ENCODE measurements around the gene PRPF8.

PRPF8 gene

GRCh38 chr17:1715803-1716075 is 31.1 kb upstream of the PRPF8 start:
- Histone ChIP-seq H3K9ac (ENCODE audit: low read length) (peak overlapping the region; percentile 93), H3K4me1 (ENCODE audit: control insufficient read depth, insufficient read depth, low read depth, low read length) (peaks cover 32% of the 10 kb centered on the region), H2AFZ (ENCODE audit: low read depth, low read length) (peak overlapping the region; percentile 18), H4K91ac (ENCODE audit: low read length) (no peak overlapping the region), H3K79me1 (replicated peaks; ENCODE audit: low read length, poor library complexity, severe bottlenecking) (peaks cover 5% of the 10 kb centered on the region), H3K23ac (ENCODE audit: low read length in 2 of 2) (peak overlapping the region in 1 of 2 experiments; percentile 83), H4K8ac (ENCODE audit: low read length) (no peak overlapping the region), H3K27ac (ENCODE audit: low read length, poor library complexity, severe bottlenecking) (peak overlapping the region; percentile 88), H3K18ac (ENCODE audit: low read depth in 1 of 2, low read length in 2 of 2) (peak overlapping the region; percentile 81 to 99), H2BK15ac (ENCODE audit: low read depth, poor library complexity, severe bottlenecking) (peak overlapping the region; percentile 92), H3K14ac (ENCODE audit: low read length in 2 of 2) (peak overlapping the region in 1 of 2 experiments; percentile 98), H2BK120ac (ENCODE audit: low read depth, low read length) (peak overlapping the region; percentile 98), H2BK5ac (ENCODE audit: low read depth, low read length, poor library complexity, severe bottlenecking) (peak overlapping the region; percentile 83), H3K4me2 (ENCODE audit: low read length, poor library complexity, severe bottlenecking) (no peak overlapping the region), H3K4me3 (ENCODE audit: insufficient read depth in 1 of 2, low read depth in 1 of 2, low read length in 2 of 2) (peak overlapping the region; percentile 85 to 92), H2BK12ac (ENCODE audit: low read length in 2 of 2) (peak overlapping the region in 1 of 2 experiments; percentile 21), H3K4ac (ENCODE audit: low read depth in 1 of 2, low read length in 2 of 2) (peak overlapping the region in 1 of 2 experiments; percentile 89), H3K36me3 (ENCODE audit: control insufficient read depth in 1 of 2, insufficient read depth in 2 of 2, low read depth in 1 of 2, low read length in 2 of 2) (peaks cover 33 to 35% of the 10 kb centered on the region in 2 experiments), H3K27me3 (ENCODE audit: control insufficient read depth in 1 of 2, insufficient read depth in 1 of 2, low read length in 2 of 2) (no peaks in the 10 kb centered on the region), H3K9me3 (ENCODE audit: control insufficient read depth, low read length) (no peaks in the 10 kb centered on the region), H2AK5ac (ENCODE audit: low read length, severe bottlenecking) (no peak overlapping the region)
- DNase-seq, result no peak
- WGBS, result 3% methylated on average over 10 of the region's 23 CpGs

GRCh38 chr17:1714980-1715802 is 30.5 kb upstream of the PRPF8 start:
- Histone ChIP-seq H2AK5ac (ENCODE audit: low read length, severe bottlenecking) (peak overlapping the region; percentile 32), H4K8ac (ENCODE audit: low read length) (no peak overlapping the region), H3K4me2 (ENCODE audit: low read length, poor library complexity, severe bottlenecking) (peak overlapping the region; percentile 79), H3K14ac (ENCODE audit: low read length in 2 of 2) (peak overlapping the region in 1 of 2 experiments; percentile 98), H3K4me3 (ENCODE audit: insufficient read depth in 1 of 2, low read depth in 1 of 2, low read length in 2 of 2) (peak overlapping the region; percentile 85 to 92), H3K18ac (ENCODE audit: low read depth in 1 of 2, low read length in 2 of 2) (peak overlapping the region; percentile 81 to 99), H4K91ac (ENCODE audit: low read length) (no peak overlapping the region), H3K4ac (ENCODE audit: low read depth in 1 of 2, low read length in 2 of 2) (peak overlapping the region in 1 of 2 experiments; percentile 89), H3K79me1 (replicated peaks; ENCODE audit: low read length, poor library complexity, severe bottlenecking) (peaks cover 5% of the 10 kb centered on the region), H3K27ac (ENCODE audit: low read length, poor library complexity, severe bottlenecking) (peak overlapping the region; percentile 88), H3K4me1 (ENCODE audit: control insufficient read depth, insufficient read depth, low read depth, low read length) (peaks cover 36% of the 10 kb centered on the region), H3K9ac (ENCODE audit: low read length) (peak overlapping the region; percentile 93), H3K36me3 (ENCODE audit: control insufficient read depth in 1 of 2, insufficient read depth in 2 of 2, low read depth in 1 of 2, low read length in 2 of 2) (peaks cover 35 to 36% of the 10 kb centered on the region in 2 experiments), H2BK120ac (ENCODE audit: low read depth, low read length) (peak overlapping the region; percentile 98), H2BK5ac (ENCODE audit: low read depth, low read length, poor library complexity, severe bottlenecking) (peak overlapping the region; percentile 83), H2AFZ (ENCODE audit: low read depth, low read length) (no peak overlapping the region), H3K23ac (ENCODE audit: low read length in 2 of 2) (no peak overlapping the region), H3K27me3 (ENCODE audit: control insufficient read depth in 1 of 2, insufficient read depth in 1 of 2, low read length in 2 of 2) (no peaks in the 10 kb centered on the region), H2BK12ac (ENCODE audit: low read length in 2 of 2) (no peak overlapping the region), H3K9me3 (ENCODE audit: control insufficient read depth, low read length) (no peaks in the 10 kb centered on the region), H2BK15ac (ENCODE audit: low read depth, poor library complexity, severe bottlenecking) (no peak overlapping the region)
- WGBS, result under 1% methylated on average over 20 of the region's 32 CpGs
- peak; percentile 91 for DNase-seq

GRCh38 chr17:1714427-1714979 is 29.8 kb upstream of the PRPF8 start:
- H3K4me1 ChIP-seq (ENCODE audit: control insufficient read depth, insufficient read depth, low read depth, low read length), result peaks cover 41% of the 10 kb centered on the region
- peak overlapping the region in 1 of 2 experiments; percentile 28 for H3K4ac ChIP-seq (ENCODE audit: low read depth in 1 of 2, low read length in 2 of 2)
- peak overlapping the region; percentile 99 for H3K27ac ChIP-seq (ENCODE audit: low read length, poor library complexity, severe bottlenecking)
- H2BK12ac ChIP-seq (ENCODE audit: low read length in 2 of 2), result peak overlapping the region in 1 of 2 experiments; percentile 43
- H3K9me3 ChIP-seq (ENCODE audit: control insufficient read depth, low read length), result no peaks in the 10 kb centered on the region
- peak; percentile 95 for DNase-seq
- peak overlapping the region; percentile 59 for H4K91ac ChIP-seq (ENCODE audit: low read length)
- H2AK5ac ChIP-seq (ENCODE audit: low read length, severe bottlenecking), result peak overlapping the region; percentile 90
- peak overlapping the region in 1 of 2 experiments; percentile 48 for H3K23ac ChIP-seq (ENCODE audit: low read length in 2 of 2)
- H2BK15ac ChIP-seq (ENCODE audit: low read depth, poor library complexity, severe bottlenecking), result no peak overlapping the region
- WGBS, result 1% methylated on average over 16 of the region's 19 CpGs
- H3K14ac ChIP-seq (ENCODE audit: low read length in 2 of 2), result peak overlapping the region; percentile 19 to 23
- H2BK120ac ChIP-seq (ENCODE audit: low read depth, low read length), result peak overlapping the region; percentile 39
- H3K18ac ChIP-seq (ENCODE audit: low read depth in 1 of 2, low read length in 2 of 2), result peak overlapping the region; percentile 67 to 95
- no peaks in the 10 kb centered on the region for H3K27me3 ChIP-seq (ENCODE audit: control insufficient read depth in 1 of 2, insufficient read depth in 1 of 2, low read length in 2 of 2)
- peaks cover 35 to 36% of the 10 kb centered on the region in 2 experiments for H3K36me3 ChIP-seq (ENCODE audit: control insufficient read depth in 1 of 2, insufficient read depth in 2 of 2, low read depth in 1 of 2, low read length in 2 of 2)
- H4K8ac ChIP-seq (ENCODE audit: low read length), result no peak overlapping the region
- H3K4me2 ChIP-seq (ENCODE audit: low read length, poor library complexity, severe bottlenecking), result peak overlapping the region; percentile 87
- peak overlapping the region; percentile 85 to 92 for H3K4me3 ChIP-seq (ENCODE audit: insufficient read depth in 1 of 2, low read depth in 1 of 2, low read length in 2 of 2)
- peak overlapping the region; percentile 87 for H2BK5ac ChIP-seq (ENCODE audit: low read depth, low read length, poor library complexity, severe bottlenecking)
- H3K79me1 ChIP-seq (replicated peaks; ENCODE audit: low read length, poor library complexity, severe bottlenecking), result peaks cover 5% of the 10 kb centered on the region
- no peak overlapping the region for H2AFZ ChIP-seq (ENCODE audit: low read depth, low read length)
- H3K9ac ChIP-seq (ENCODE audit: low read length), result peak overlapping the region; percentile 93

- no peak overlapping the region for H2AFZ ChIP-seq (ENCODE audit: low read depth, low read length)
- H3K9me3 ChIP-seq (ENCODE audit: control insufficient read depth, low read length), result no peaks in the 10 kb centered on the region
- DNase-seq, result peak; percentile 50
- peak overlapping the region; percentile 67 to 95 for H3K18ac ChIP-seq (ENCODE audit: low read depth in 1 of 2, low read length in 2 of 2)
- H2BK5ac ChIP-seq (ENCODE audit: low read depth, low read length, poor library complexity, severe bottlenecking), result peak overlapping the region; percentile 87
- peak overlapping the region in 1 of 2 experiments; percentile 43 for H2BK12ac ChIP-seq (ENCODE audit: low read length in 2 of 2)
- H3K36me3 ChIP-seq (ENCODE audit: control insufficient read depth in 1 of 2, insufficient read depth in 2 of 2, low read depth in 1 of 2, low read length in 2 of 2), result peaks cover 35 to 36% of the 10 kb centered on the region in 2 experiments
- peak overlapping the region in 1 of 2 experiments; percentile 48 for H3K23ac ChIP-seq (ENCODE audit: low read length in 2 of 2)
- peak overlapping the region; percentile 99 for H3K27ac ChIP-seq (ENCODE audit: low read length, poor library complexity, severe bottlenecking)
- peak overlapping the region; percentile 19 to 64 for H3K14ac ChIP-seq (ENCODE audit: low read length in 2 of 2)
- peak overlapping the region; percentile 59 for H4K91ac ChIP-seq (ENCODE audit: low read length)
- H3K4me3 ChIP-seq (ENCODE audit: insufficient read depth in 1 of 2, low read depth in 1 of 2, low read length in 2 of 2), result peak overlapping the region; percentile 85 to 92
- peak overlapping the region; percentile 39 for H2BK120ac ChIP-seq (ENCODE audit: low read depth, low read length)
- H2AK5ac ChIP-seq (ENCODE audit: low read length, severe bottlenecking), result peak overlapping the region; percentile 90
- H3K27me3 ChIP-seq (ENCODE audit: control insufficient read depth in 1 of 2, insufficient read depth in 1 of 2, low read length in 2 of 2), result no peaks in the 10 kb centered on the region
- H3K4ac ChIP-seq (ENCODE audit: low read depth in 1 of 2, low read length in 2 of 2), result peak overlapping the region in 1 of 2 experiments; percentile 28
- H2BK15ac ChIP-seq (ENCODE audit: low read depth, poor library complexity, severe bottlenecking), result no peak overlapping the region
- H3K79me1 ChIP-seq (replicated peaks; ENCODE audit: low read length, poor library complexity, severe bottlenecking), result peaks cover 5% of the 10 kb centered on the region
- H3K9ac ChIP-seq (ENCODE audit: low read length), result peak overlapping the region; percentile 93
- H3K4me2 ChIP-seq (ENCODE audit: low read length, poor library complexity, severe bottlenecking), result peak overlapping the region; percentile 87
- H4K8ac ChIP-seq (ENCODE audit: low read length), result no peak overlapping the region
- H3K4me1 ChIP-seq (ENCODE audit: control insufficient read depth, insufficient read depth, low read depth, low read length), result peaks cover 43% of the 10 kb centered on the region
- WGBS, result 3% methylated on average over 11 of the region's 11 CpGs
Observed at GRCh38 chr17:1713878-1714426, 29.3 kb upstream of the PRPF8 start.
